Suprapubic skin (tissue), 4 donors: Measurements from ENCODE around the gene GAPT. TPM values are rescaled to one million over a fixed set of nuclear protein-coding genes. Genes with fewer than 3 reads are reported as not detected.

ENCODE experiments used
- DNase-seq, 2 donors: peaks; one replicate each; pipeline ENCODE4 v3.0.0-alpha.2; 2019; ENCODE audit warnings: low spot score in 2 of 2
- H3K27ac ChIP-seq: fragments of 200-600 bp; sonication (generic); one replicate; pipeline ENCODE4 v1.5.1; 2019
- H3K27me3 ChIP-seq: fragments of 200-600 bp; sonication (generic); one replicate; pipeline ENCODE4 v1.5.1; 2019
- H3K36me3 ChIP-seq: fragments of 200-600 bp; sonication (generic); one replicate; pipeline ENCODE4 v1.5.1; 2019
- H3K4me1 ChIP-seq: fragments of 200-600 bp; sonication (generic); one replicate; pipeline ENCODE4 v1.5.1; 2019
- H3K4me3 ChIP-seq: fragments of 200-600 bp; sonication (generic); one replicate; pipeline ENCODE4 v1.5.1; 2019; ENCODE audit warnings: mild to moderate bottlenecking
- H3K9me3 ChIP-seq: fragments of 200-600 bp; sonication (generic); one replicate; pipeline ENCODE4 v1.5.1; 2019
- EP300 ChIP-seq: sonication (generic); formaldehyde crosslinking; IDR thresholded peaks from one replicate; pipeline ENCODE4 v1.6.1; 2017; ENCODE audit warnings: antibody characterized with exemption
- POLR2A ChIP-seq, 2 donors: fragments of 450-650 bp; IDR thresholded peaks; one replicate each; pipeline ENCODE4 v1.6.1; 2017; ENCODE audit warnings: antibody characterized with exemption in 2 of 2, mild to moderate bottlenecking in 2 of 2, moderate library complexity in 2 of 2
- POLR2AphosphoS5 ChIP-seq, 3 donors: sonication (generic); formaldehyde crosslinking; IDR thresholded peaks; one replicate each; pipeline ENCODE4 v1.6.1; 2017; ENCODE audit warnings: antibody characterized with exemption in 3 of 3
- WGBS: methylation state at CpG from one replicate; pipeline ENCODE4 v1.1.5; 2018; 5-methylcytosine and 5-hydroxymethylcytosine counted together
- total RNA-seq, 4 donors: library from RNA; depleted of rRNA; stranded (reverse); fragments of >200 nt; gene quantifications; one replicate each; pipeline ENCODE4 v1.1.0, GENCODE V29; 2016
- TF ChIP-seq, protein P1 (sequence below), 2 donors: fragments of 200-600 bp in 1 of 2; fragments of 450-650 bp in 1 of 2; sonication (generic) in 1 of 2; IDR thresholded peaks; one replicate each; pipeline ENCODE4 v1.5.1; 2016 to 2019; ENCODE audit warnings: antibody characterized with exemption in 2 of 2, mild to moderate bottlenecking in 1 of 2, moderate library complexity in 1 of 2

Gene GAPT
- total RNA-seq, 4 donors from 2014 or later = 0.42 to 1.4 TPM; not detected in 2

- whole genome bisulfite sequencing = 75% methylated on average over 10 of the region's 10 CpGs
- Histone ChIP-seq H3K9me3 (no peaks in the 10 kb centered on the region), H3K4me3 (no peak overlapping the region), H3K36me3 (peaks cover 22% of the 10 kb centered on the region), H3K27ac (no peak overlapping the region), H3K4me1 (peaks cover 29% of the 10 kb centered on the region), H3K27me3 (no peaks in the 10 kb centered on the region)
- TF ChIP-seq, protein P1, sequence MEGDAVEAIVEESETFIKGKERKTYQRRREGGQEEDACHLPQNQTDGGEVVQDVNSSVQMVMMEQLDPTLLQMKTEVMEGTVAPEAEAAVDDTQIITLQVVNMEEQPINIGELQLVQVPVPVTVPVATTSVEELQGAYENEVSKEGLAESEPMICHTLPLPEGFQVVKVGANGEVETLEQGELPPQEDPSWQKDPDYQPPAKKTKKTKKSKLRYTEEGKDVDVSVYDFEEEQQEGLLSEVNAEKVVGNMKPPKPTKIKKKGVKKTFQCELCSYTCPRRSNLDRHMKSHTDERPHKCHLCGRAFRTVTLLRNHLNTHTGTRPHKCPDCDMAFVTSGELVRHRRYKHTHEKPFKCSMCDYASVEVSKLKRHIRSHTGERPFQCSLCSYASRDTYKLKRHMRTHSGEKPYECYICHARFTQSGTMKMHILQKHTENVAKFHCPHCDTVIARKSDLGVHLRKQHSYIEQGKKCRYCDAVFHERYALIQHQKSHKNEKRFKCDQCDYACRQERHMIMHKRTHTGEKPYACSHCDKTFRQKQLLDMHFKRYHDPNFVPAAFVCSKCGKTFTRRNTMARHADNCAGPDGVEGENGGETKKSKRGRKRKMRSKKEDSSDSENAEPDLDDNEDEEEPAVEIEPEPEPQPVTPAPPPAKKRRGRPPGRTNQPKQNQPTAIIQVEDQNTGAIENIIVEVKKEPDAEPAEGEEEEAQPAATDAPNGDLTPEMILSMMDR (IDR thresholded peaks at IDR 0.05) = no peak
- TF ChIP-seq POLR2AphosphoS5 (IDR thresholded peaks at IDR 0.05) (no peak), POLR2A (IDR thresholded peaks at IDR 0.05) (no peak), EP300 (no peak)
- DNase-seq = no peak
These were observed 40.2 kb upstream of the GAPT start for GRCh38 chr5:58450811-58451629.

DNA sequence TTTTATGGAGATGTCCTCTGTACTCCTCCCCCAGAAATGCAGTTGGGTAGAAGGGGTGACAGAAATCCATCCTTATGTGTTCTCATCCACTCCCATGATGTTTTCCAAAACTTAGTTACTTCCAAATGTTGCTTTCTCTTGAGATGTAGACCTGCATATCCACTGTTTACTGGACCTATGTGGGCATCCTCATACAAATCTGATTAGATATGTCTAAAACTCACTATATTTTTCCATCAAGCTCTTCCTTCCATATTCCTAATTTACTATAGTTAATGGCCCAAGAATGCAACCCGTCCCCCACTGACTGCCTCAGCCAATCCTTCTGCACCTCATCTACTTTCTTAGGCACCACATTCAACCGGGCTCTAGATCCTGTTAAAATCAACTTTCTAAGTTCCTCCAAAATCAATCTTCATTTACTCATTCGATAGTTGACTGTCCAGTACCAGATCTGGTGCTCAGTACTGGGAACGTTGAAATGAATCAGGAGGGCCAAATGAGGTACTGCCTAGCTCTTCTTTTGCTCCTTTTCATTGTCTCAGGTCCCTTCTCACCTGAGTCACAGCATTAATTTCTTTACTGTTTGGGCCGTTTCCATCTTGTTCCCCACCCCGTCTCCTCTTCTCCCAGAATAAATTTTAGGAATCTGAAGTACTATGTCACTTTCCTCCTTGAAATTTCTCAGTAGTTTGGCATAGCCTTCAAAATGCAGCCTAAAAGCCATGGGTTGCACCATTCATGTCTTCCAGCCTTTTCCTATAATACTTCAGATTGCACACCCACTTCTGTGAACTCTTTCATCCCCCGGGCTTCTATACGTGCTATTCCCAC lies 39.3 kb upstream of the GAPT start:
- Histone ChIP-seq H3K4me3 (no peak overlapping the region), H3K27ac (no peak overlapping the region), H3K36me3 (peaks cover 22% of the 10 kb centered on the region), H3K9me3 (no peaks in the 10 kb centered on the region), H3K4me1 (peaks cover 37% of the 10 kb centered on the region), H3K27me3 (no peaks in the 10 kb centered on the region)
- TF ChIP-seq, protein P1 (IDR thresholded peaks at IDR 0.05) = no peak
- TF ChIP-seq EP300 = no peak
- no peak for TF ChIP-seq POLR2AphosphoS5 (IDR thresholded peaks at IDR 0.05)
- no peak for TF ChIP-seq POLR2A (IDR thresholded peaks at IDR 0.05)
- WGBS = 74% methylated on average over 8 of the region's 8 CpGs
- no peak for DNase-seq

GRCh38 chr5:58452566-58453258 lies 38.5 kb upstream of the GAPT start:
- H3K27ac ChIP-seq = no peak overlapping the region
- H3K36me3 ChIP-seq = peaks cover 26% of the 10 kb centered on the region
- no peak overlapping the region for H3K4me3 ChIP-seq
- 57% methylated on average over 3 of the region's 3 CpGs for whole genome bisulfite sequencing
- H3K9me3 ChIP-seq = no peaks in the 10 kb centered on the region
- DNase-seq = no peak
- peaks cover 45% of the 10 kb centered on the region for H3K4me1 ChIP-seq
- TF ChIP-seq, protein P1 (IDR thresholded peaks at IDR 0.05) = no peak
- TF ChIP-seq POLR2AphosphoS5 (IDR thresholded peaks at IDR 0.05) = no peak
- no peak for TF ChIP-seq EP300
- TF ChIP-seq POLR2A (IDR thresholded peaks at IDR 0.05) = no peak
- H3K27me3 ChIP-seq = no peaks in the 10 kb centered on the region

DNA sequence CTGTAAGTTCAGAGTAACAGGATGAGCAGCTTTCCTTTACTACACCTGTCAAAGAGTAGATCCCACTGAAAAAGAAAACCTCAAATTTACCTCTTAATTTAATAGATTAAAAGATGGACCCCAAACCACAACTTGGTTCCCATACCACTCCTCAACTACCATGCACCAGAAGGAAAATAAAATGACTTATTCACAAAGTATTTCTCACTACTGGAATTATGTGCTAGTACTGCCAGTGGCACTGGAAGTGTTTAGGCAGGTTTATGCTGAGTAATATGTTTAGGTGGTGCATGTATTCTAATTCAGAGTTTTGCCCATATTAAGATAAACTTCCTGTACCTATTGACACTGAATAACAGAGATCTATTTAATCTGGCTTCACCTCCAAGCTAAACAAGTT lies 37.9 kb upstream of the GAPT start:
- Histone ChIP-seq H3K36me3 (peaks cover 26% of the 10 kb centered on the region), H3K27ac (no peak overlapping the region), H3K4me1 (peaks cover 51% of the 10 kb centered on the region), H3K4me3 (no peak overlapping the region), H3K9me3 (no peaks in the 10 kb centered on the region), H3K27me3 (no peaks in the 10 kb centered on the region)
- DNase-seq = no peak
- TF ChIP-seq EP300 = no peak
- TF ChIP-seq, protein P1 (IDR thresholded peaks at IDR 0.05) = no peak
- TF ChIP-seq POLR2AphosphoS5 (IDR thresholded peaks at IDR 0.05) = no peak
- TF ChIP-seq POLR2A (IDR thresholded peaks at IDR 0.05) = no peak
